AG10803 (cell line): ENCODE measurements around the gene FBN1.

Source experiments
- DNase-seq: peaks from one replicate; pipeline ENCODE4 v3.0.0; 2010; ENCODE audit warnings: low read depth
- H3K4me3 ChIP-seq: 2 replicates; pipeline ENCODE4 v1.5.1; 2011; ENCODE audit warnings: mild to moderate bottlenecking, low read length, control low read depth
- CTCF ChIP-seq: conservative IDR thresholded peaks from 2 replicates; pipeline ENCODE4 v1.5.1; 2011; ENCODE audit warnings: mild to moderate bottlenecking, low read length, control low read depth, inconsistent platforms

Gene FBN1

DNA sequence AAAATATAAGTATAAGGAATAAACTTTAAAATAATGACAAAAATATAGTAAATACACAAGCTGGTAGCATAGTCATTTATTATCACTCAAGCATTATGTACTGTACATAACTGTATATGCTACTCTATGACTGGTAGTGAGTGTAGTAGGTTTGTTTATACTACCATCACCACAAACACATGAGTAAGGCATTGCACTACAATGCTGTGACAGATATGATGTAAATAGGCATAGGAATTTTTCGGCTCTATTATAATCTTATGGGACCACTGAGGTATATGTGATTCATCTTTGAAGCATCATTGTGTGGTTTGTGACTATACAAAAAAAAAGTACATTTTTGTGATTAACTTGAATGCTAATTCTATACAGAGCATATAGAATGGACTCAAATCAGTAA lies 35.3 kb upstream of the FBN1 start:
- no peak for TF ChIP-seq CTCF
- peak; percentile 85 for DNase-seq
- no peak overlapping the region for H3K4me3 ChIP-seq

- no peak for TF ChIP-seq CTCF
- H3K4me3 ChIP-seq: no peak overlapping the region
- DNase-seq: peak; percentile 32
Measured at GRCh38 chr15:48679952-48680351, 34.4 kb upstream of the FBN1 start.

GRCh38 chr15:48678851-48679250 lies 33.3 kb upstream of the FBN1 start:
- H3K4me3 ChIP-seq: no peak overlapping the region
- no peak for DNase-seq
- TF ChIP-seq CTCF: no peak

GRCh38 chr15:48677821-48678220 lies 32.3 kb upstream of the FBN1 start:
- H3K4me3 ChIP-seq: no peak overlapping the region
- DNase-seq: no peak
- no peak for TF ChIP-seq CTCF

DNA sequence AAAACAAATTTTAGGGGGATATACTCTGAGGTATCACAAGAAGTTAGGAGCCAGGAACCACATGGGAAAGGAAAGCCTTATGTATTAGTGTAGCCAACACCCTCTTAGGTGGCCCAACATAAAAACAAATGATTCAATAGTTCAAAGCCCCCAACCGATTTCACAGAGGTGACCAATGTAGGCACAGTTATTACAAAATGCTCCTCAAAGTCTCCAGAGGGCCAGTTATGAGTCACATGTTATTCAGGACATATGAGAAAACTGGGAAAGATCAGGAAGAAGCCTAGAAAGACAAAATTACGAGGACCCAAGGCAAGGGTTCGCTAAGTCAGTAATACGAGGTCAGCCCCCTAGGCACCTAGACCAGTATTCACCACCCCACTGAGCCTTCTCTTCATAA lies 29.9 kb upstream of the FBN1 start:
- TF ChIP-seq CTCF: no peak
- H3K4me3 ChIP-seq: no peak overlapping the region
- peak; percentile 41 for DNase-seq

GRCh38 chr15:48674876-48675275 lies 29.4 kb upstream of the FBN1 start:
- no peak overlapping the region for H3K4me3 ChIP-seq
- peak; percentile 78 for DNase-seq
- no peak for TF ChIP-seq CTCF

GRCh38 chr15:48672206-48672605 lies 26.7 kb upstream of the FBN1 start:
- no peak overlapping the region for H3K4me3 ChIP-seq
- DNase-seq: no peak
- TF ChIP-seq CTCF: no peak
